GM21576 (cell line): ENCODE measurements around the gene LCNL1.
"Not testable (repeated sequence)": the region's sequence is repeated elsewhere in the genome, so short reads cannot be mapped to it uniquely, and the experiment has no call there.

Experiments used
- ATAC-seq: cut with Tn5 transposase; IDR thresholded peaks from one replicate; pipeline ENCODE4 v1.9.1; 2021; ENCODE audit warnings: mild to moderate bottlenecking, moderate library complexity; ENCODE audit not compliant: unreplicated experiment

The LCNL1 gene

GRCh38 chr9:137021979-137022661 lies 39.3 kb downstream of the LCNL1 start:
- no peak for ATAC-seq

- no peak for ATAC-seq
Measured at GRCh38 chr9:137022662-137023008, 39.8 kb downstream of the LCNL1 start.

GRCh38 chr9:137023157-137023556 lies 40.4 kb downstream of the LCNL1 start:
- ATAC-seq: no peak

- no peak for ATAC-seq
Measured at GRCh38 chr9:137023583-137023991, 40.8 kb downstream of the LCNL1 start.

- ATAC-seq: no peak
Measured at GRCh38 chr9:137025517-137025966, 42.7 kb downstream of the LCNL1 start.

- no peak for ATAC-seq
Measured at GRCh38 chr9:137026384-137026783, 43.6 kb downstream of the LCNL1 start.

GRCh38 chr9:137026828-137027227 lies 44.0 kb downstream of the LCNL1 start:
- ATAC-seq: no peak

GRCh38 chr9:137027369-137028262 lies 44.8 kb downstream of the LCNL1 start, which contains the start of gene ABCA2:
Gene ABCA2 (minus strand): TSS chr9:137028237. CDS start chr9:137028140, 97 bp downstream.
- ATAC-seq: no peak

GRCh38 chr9:137028263-137029057 lies 45.7 kb downstream of the LCNL1 start:
- ATAC-seq: peak; percentile 35

GRCh38 chr9:137029058-137029936 lies 46.5 kb downstream of the LCNL1 start:
- ATAC-seq: peak; percentile 40

GRCh38 chr9:137030006-137030405 lies 47.2 kb downstream of the LCNL1 start:
- no peak for ATAC-seq

GRCh38 chr9:137030538-137031527 lies 48.0 kb downstream of the LCNL1 start:
- no peak for ATAC-seq

GRCh38 chr9:137031904-137032640 lies 49.3 kb downstream of the LCNL1 start, which contains the start of gene FUT7:
Gene FUT7 (minus strand): TSS chr9:137032088. CDS start chr9:137031991, 97 bp downstream.
- ATAC-seq: no peak

- no peak for ATAC-seq
Measured at GRCh38 chr9:137032858-137033257, 50.1 kb downstream of the LCNL1 start.

GRCh38 chr9:137033481-137033880 lies 50.7 kb downstream of the LCNL1 start:
- ATAC-seq: not testable (repeated sequence)

GRCh38 chr9:137034039-137034708 lies 51.4 kb downstream of the LCNL1 start:
- ATAC-seq: no peak

GRCh38 chr9:137034709-137035506 lies 52.1 kb downstream of the LCNL1 start:
- ATAC-seq: peak; percentile 48
